Lower leg skin (tissue), 4 donors: ENCODE results near the gene CXCR2. TPM values are rescaled to one million over a fixed set of nuclear protein-coding genes. Genes with fewer than 3 reads are reported as not detected.
"Not testable (repeated sequence)": the region's sequence is repeated elsewhere in the genome, so short reads cannot be mapped to it uniquely, and the experiment has no call there.

Experiments used
- DNase-seq, 2 donors: peaks; one replicate each; pipeline ENCODE4 v3.0.0-alpha.2; 2019; ENCODE audit warnings: low spot score in 2 of 2
- H3K4me3 ChIP-seq: fragments of 200-600 bp; sonication (generic); 2 replicates; pipeline ENCODE4 v1.5.1; 2017; ENCODE audit warnings: mild to moderate bottlenecking, low read depth; ENCODE audit not compliant: poor library complexity, severe bottlenecking
- CTCF ChIP-seq, 3 donors: fragments of 450-650 bp; IDR thresholded peaks; one replicate each; pipeline ENCODE4 v1.5.1; 2016; ENCODE audit warnings: antibody characterized with exemption in 3 of 3, mild to moderate bottlenecking in 3 of 3, moderate library complexity in 2 of 3
- POLR2A ChIP-seq, 2 donors: fragments of 450-650 bp; IDR thresholded peaks; one replicate each; pipeline ENCODE4 v1.6.1; 2016 to 2017; ENCODE audit warnings: antibody characterized with exemption in 2 of 2, mild to moderate bottlenecking in 1 of 2, moderate library complexity in 1 of 2
- WGBS, 2 donors: methylation state at CpG; one replicate each; pipeline ENCODE4 v1.1.5; 2018; 5-methylcytosine and 5-hydroxymethylcytosine counted together
- intact Hi-C: fragments of 100-400 bp; cut with DNase I; formaldehyde crosslinking; loops from one replicate; pipeline ENCODE4 v1.15.0; 2023; ENCODE audit warnings: low total_unique reads
- total RNA-seq, 4 donors: library from RNA; depleted of rRNA; stranded (reverse); fragments of >200 nt; gene quantifications; one replicate each; pipeline ENCODE4 v1.1.0, GENCODE V29; 2016

The CXCR2 gene
- total RNA-seq, 4 donors from 2014 or later, result 1.7 to 2.8 (median 1.8) TPM

- 72 to 74% methylated on average over 8 of the region's 8 CpGs for WGBS, 2 donors
- TF ChIP-seq CTCF (IDR thresholded peaks at IDR 0.05) (no peak), POLR2A (IDR thresholded peaks at IDR 0.05) (no peak)
- intact Hi-C loops, result no loop called here
- DNase-seq, result no peak
- no peak overlapping the region for H3K4me3 ChIP-seq
These were observed 30.0 kb upstream of the CXCR2 start for GRCh38 chr2:218095853-218096252.

GRCh38 chr2:218097975-218098374 lies 27.9 kb upstream of the CXCR2 start:
- TF ChIP-seq CTCF (IDR thresholded peaks at IDR 0.05) (no peak), POLR2A (IDR thresholded peaks at IDR 0.05) (no peak)
- H3K4me3 ChIP-seq, result no peak overlapping the region
- no peak for DNase-seq
- WGBS, 2 donors, result 78 to 82% methylated on average over 3 of the region's 3 CpGs
- intact Hi-C loops, result no loop called here

GRCh38 chr2:218108834-218109233 lies 17.0 kb upstream of the CXCR2 start:
- intact Hi-C loops, DNase-seq, H3K4me3 ChIP-seq: not testable (repeated sequence)
- 86 to 87% methylated on average over 7 of the region's 7 CpGs for WGBS, 2 donors

- WGBS, 2 donors, result 84 to 87% methylated on average over 4 of the region's 4 CpGs
- intact Hi-C loops, H3K4me3 ChIP-seq, DNase-seq: not testable (repeated sequence)
These were observed 4.0 kb upstream of the CXCR2 start for GRCh38 chr2:218121789-218122188.

GRCh38 chr2:218122286-218122685 lies 3.5 kb upstream of the CXCR2 start:
- intact Hi-C loops, DNase-seq, H3K4me3 ChIP-seq: not testable (repeated sequence)

GRCh38 chr2:218123986-218124385 lies 1.8 kb upstream of the CXCR2 start:
- DNase-seq, result no peak

GRCh38 chr2:218125095-218125494 lies 733 bp upstream of the CXCR2 start:
- intact Hi-C loops, result no loop called here
- no peak overlapping the region for H3K4me3 ChIP-seq
- no peak for DNase-seq
- no peak for TF ChIP-seq POLR2A (IDR thresholded peaks at IDR 0.05)
- no peak for TF ChIP-seq CTCF (IDR thresholded peaks at IDR 0.05)
- 25 to 39% methylated on average over 4 of the region's 4 CpGs for WGBS, 2 donors

More at GRCh38 chr2:218123986-218124385, 1.8 kb upstream of the CXCR2 start:
- WGBS, 2 donors, result 84 to 87% methylated on average over 4 of the region's 4 CpGs
- H3K4me3 ChIP-seq, result no peak overlapping the region
- intact Hi-C loops, result no loop called here
- no peak for TF ChIP-seq CTCF (IDR thresholded peaks at IDR 0.05)
- no peak for TF ChIP-seq POLR2A (IDR thresholded peaks at IDR 0.05)
